OCI-LY7 (cell line): ENCODE results near the gene LGALS1.

ENCODE experiments used
- CTCF ChIP-seq: fragments of 200-600 bp; sonication (generic); conservative IDR thresholded peaks from 2 replicates; pipeline ENCODE4 v1.5.1; 2014; ENCODE audit warnings: mild to moderate bottlenecking, antibody characterized with exemption, low read length, moderate library complexity, mixed read lengths
- EZH2phosphoT487 ChIP-seq: fragments of 200-600 bp; sonication (generic); IDR thresholded peaks from 2 replicates; pipeline ENCODE4 v1.6.1; 2018; ENCODE audit warnings: low read depth, borderline replicate concordance, mild to moderate bottlenecking, mixed run types, antibody characterized with exemption, low read length, moderate library complexity, mixed read lengths

GRCh38 chr22:37658133-37659065 is 17.0 kb upstream of the LGALS1 start, which contains the start of gene PDXP:
- TF ChIP-seq CTCF (no peak), EZH2phosphoT487 (no peak)
